ENCODE data around the gene ACOX1. TPM values are rescaled to one million over a fixed set of nuclear protein-coding genes. Genes with fewer than 3 reads are reported as not detected.

The ACOX1 gene
- total and polyA plus RNA-seq, 2 of the 13 experiments (the other 11 are each of a cell fraction or from before 2014, with no cell fraction given): 86.4 to 120 TPM

DNA sequence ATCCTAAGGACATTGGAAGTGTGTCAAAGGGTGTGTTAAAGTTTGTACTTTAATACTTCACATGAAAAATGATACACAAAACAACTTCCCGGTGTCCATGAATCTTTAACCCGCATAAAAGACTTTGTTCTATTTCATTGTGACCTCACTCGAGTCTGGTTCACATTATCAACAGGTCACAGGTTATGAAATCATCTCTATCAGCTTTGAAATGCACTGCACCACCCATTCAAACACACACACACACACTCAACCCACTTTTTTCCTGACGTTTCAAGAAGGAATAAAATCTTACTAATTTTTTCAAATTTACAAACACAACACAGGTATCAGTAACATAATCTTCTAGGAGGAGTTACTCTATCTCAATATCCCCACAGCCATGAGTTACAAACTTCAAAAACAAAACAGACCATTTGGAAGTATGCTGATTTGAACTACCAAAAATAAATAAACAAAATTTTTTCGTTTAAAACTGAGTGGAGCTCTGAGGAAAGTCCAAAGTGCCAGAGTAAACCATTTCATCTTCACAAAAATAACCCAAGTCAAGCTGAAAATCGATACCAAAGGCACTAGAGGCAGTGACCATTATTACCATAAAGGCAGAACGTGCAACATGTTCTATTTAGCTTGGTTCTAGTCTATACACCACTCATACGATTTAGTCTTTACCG is 2.7 kb downstream of the ACOX1 start (continued):
- TF ChIP-seq ZNF230 (CRISPR knock-in tag; IDR thresholded peaks at IDR 0.05) (no peak), EEA1 (CRISPR knock-in tag; IDR thresholded peaks at IDR 0.05; ENCODE audit: borderline replicate concordance) (no peak), ZNF781 (CRISPR knock-in tag; IDR thresholded peaks at IDR 0.05; ENCODE audit: borderline replicate concordance, not compliant biosample characterization) (no peak), ZBTB3 (CRISPR knock-in tag; IDR thresholded peaks at IDR 0.05; ENCODE audit: borderline replicate concordance, low read depth) (no peak; the same call in 1 of the 2 replicates), CBX5 (CRISPR knock-in tag; IDR thresholded peaks at IDR 0.05; ENCODE audit: borderline replicate concordance) (no peak), RXRA (CRISPR knock-in tag; IDR thresholded peaks at IDR 0.05) (peak; percentile 41; the same call in 1 of the 2 replicates), JUN (CRISPR knock-in tag; IDR thresholded peaks at IDR 0.05) (no peak), SIX4 (CRISPR knock-in tag; IDR thresholded peaks at IDR 0.05) (peak; percentile 12; the same call in 1 of the 2 replicates), ZNF430 (CRISPR knock-in tag; IDR thresholded peaks at IDR 0.05) (no peak), FOXJ3 (CRISPR knock-in tag; IDR thresholded peaks at IDR 0.05; ENCODE audit: borderline replicate concordance) (peak; percentile 14; the same call in 1 of the 2 replicates), ARNT2 (CRISPR knock-in tag; IDR thresholded peaks at IDR 0.05; ENCODE audit: low read depth) (no peak), POGZ (CRISPR knock-in tag; IDR thresholded peaks at IDR 0.05) (peak; percentile 35; the same call in 1 of the 2 replicates), REPIN1 (CRISPR knock-in tag; IDR thresholded peaks at IDR 0.05; ENCODE audit: borderline replicate concordance, low read depth) (0 out of 2 replicates have a peak, but pooled peaks have one; percentile 18), CAMTA2 (CRISPR knock-in tag; IDR thresholded peaks at IDR 0.05; ENCODE audit: borderline replicate concordance) (no peak), SIX1 (CRISPR knock-in tag; IDR thresholded peaks at IDR 0.05; ENCODE audit: borderline replicate concordance) (peak; percentile 74), ZNF878 (CRISPR knock-in tag; IDR thresholded peaks at IDR 0.05) (peak; percentile 39; the same call in 1 of the 2 replicates), FOXK2 (IDR thresholded peaks at IDR 0.05) (peak; percentile 16; the same call in 1 of the 2 replicates), MTA3 (CRISPR knock-in tag; IDR thresholded peaks at IDR 0.05) (no peak), ZSCAN22 (CRISPR knock-in tag; IDR thresholded peaks at IDR 0.05) (no peak), KDM5A (IDR thresholded peaks at IDR 0.05; ENCODE audit: borderline replicate concordance, low read length) (peak; percentile 53; the same call in 1 of the 2 replicates), SALL1 (CRISPR knock-in tag; IDR thresholded peaks at IDR 0.05) (peak; percentile 65; the same call in 1 of the 2 replicates), ARID2 (CRISPR knock-in tag; IDR thresholded peaks at IDR 0.05; ENCODE audit: borderline replicate concordance) (0 out of 2 replicates have a peak, but pooled peaks have one; percentile 72), SOX13 (IDR thresholded peaks at IDR 0.05) (peak; percentile 62; the same call in 1 of the 2 replicates), SOX13 (CRISPR knock-in tag; conservative IDR thresholded peaks at IDR 0.05 in 1 of 2, IDR thresholded peaks at IDR 0.05 in 1 of 2) (peak in 1 of 2 experiments; percentile 83; a peak in 2 of 4 replicates), CREB1 (IDR thresholded peaks at IDR 0.05) (peak; percentile 76), CREB1 (CRISPR knock-in tag; IDR thresholded peaks at IDR 0.05) (peak; percentile 83), MEF2D (CRISPR knock-in tag; IDR thresholded peaks at IDR 0.05) (peak; percentile 65; the same call in 1 of the 2 replicates), CREM (IDR thresholded peaks at IDR 0.05) (peak; percentile 77), CREM (CRISPR knock-in tag; IDR thresholded peaks at IDR 0.05) (no peak)
- TF ChIP-seq, protein P1, sequence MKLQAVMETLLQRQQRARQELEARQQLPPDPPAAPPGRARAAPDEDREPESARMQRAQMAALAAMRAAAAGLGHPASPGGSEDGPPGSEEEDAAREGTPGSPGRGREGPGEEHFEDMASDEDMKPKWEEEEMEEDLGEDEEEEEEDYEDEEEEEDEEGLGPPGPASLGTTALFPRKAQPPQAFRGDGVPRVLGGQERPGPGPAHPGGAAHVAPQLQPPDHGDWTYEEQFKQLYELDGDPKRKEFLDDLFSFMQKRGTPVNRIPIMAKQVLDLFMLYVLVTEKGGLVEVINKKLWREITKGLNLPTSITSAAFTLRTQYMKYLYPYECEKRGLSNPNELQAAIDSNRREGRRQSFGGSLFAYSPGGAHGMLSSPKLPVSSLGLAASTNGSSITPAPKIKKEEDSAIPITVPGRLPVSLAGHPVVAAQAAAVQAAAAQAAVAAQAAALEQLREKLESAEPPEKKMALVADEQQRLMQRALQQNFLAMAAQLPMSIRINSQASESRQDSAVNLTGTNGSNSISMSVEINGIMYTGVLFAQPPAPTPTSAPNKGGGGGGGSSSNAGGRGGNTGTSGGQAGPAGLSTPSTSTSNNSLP (IDR thresholded peaks at IDR 0.05; ENCODE audit: low read depth, low read length): peak; percentile 82
